Endothelial cell of umbilical vein (primary cell): ENCODE measurements around the gene PKP3. TPM values are rescaled to one million over a fixed set of nuclear protein-coding genes. Genes with fewer than 3 reads are reported as not detected.

Experiments used
- BruUV-seq: library from RNA; stranded (reverse); fragments of 400-500 nt; replicated peaks from 2 replicates; lab custom pipeline; 2021; lab: Mats Ljungman, UMichigan
- CTCF ChIA-PET: fragments of 300-600, 350-600 bp; sonication (Branson Sonifier 250); formaldehyde crosslinking; loops from one replicate; lab custom pipeline; 2021; ENCODE audit warnings: antibody characterized with exemption, inconsistent platforms; lab: Charles Lee
- POLR2A ChIA-PET: fragments of 300-600, 350-600 bp; sonication (Branson Sonifier 250); formaldehyde crosslinking; loops from one replicate; lab custom pipeline; 2021; ENCODE audit warnings: antibody characterized with exemption, inconsistent platforms; lab: Charles Lee
- DNase-seq: peaks from one replicate; pipeline ENCODE4 v3.0.0-alpha.2; 2011; ENCODE audit warnings: low read depth, low spot score
- FAIRE-seq: peaks from 2 replicates; lab custom pipeline; 2011; peaks lifted over from hg19 to GRCh38; lab: Jason Lieb, UNC
- H2AFZ ChIP-seq: 2 replicates; pipeline ENCODE4 v1.6.0; 2012; ENCODE audit warnings: low read depth, low read length, control low read depth, inconsistent platforms
- H3K27ac ChIP-seq: 2 replicates; pipeline ENCODE4 v1.5.1; 2011; ENCODE audit warnings: low read depth, mild to moderate bottlenecking, control low read depth, low read length, moderate library complexity; ENCODE audit not compliant: insufficient read depth
- H3K27me3 ChIP-seq, 2 experiments: 2 replicates each; pipeline versions ENCODE4 v1.6.0 to v1.6.1; 2011; ENCODE audit warnings: low read length in 2 of 2, mixed read lengths in 1 of 2; ENCODE audit not compliant: control insufficient read depth in 2 of 2, insufficient read depth in 2 of 2
- H3K36me3 ChIP-seq, 2 experiments: 2 replicates in 1 of 2; 3 replicates in 1 of 2; pipeline ENCODE4 v1.5.1; 2011; ENCODE audit warnings: low read length in 2 of 2, mild to moderate bottlenecking in 1 of 2, moderate library complexity in 1 of 2; ENCODE audit not compliant: control insufficient read depth in 2 of 2, insufficient read depth in 2 of 2; ENCODE audit errors: extremely low read depth in 1 of 2
- H3K4me1 ChIP-seq: 3 replicates; pipeline ENCODE4 v1.5.1; 2011; ENCODE audit warnings: mild to moderate bottlenecking, low read length; ENCODE audit not compliant: control insufficient read depth, insufficient read depth; ENCODE audit errors: extremely low read depth
- H3K4me2 ChIP-seq: 2 replicates; pipeline ENCODE4 v1.6.1; 2011; ENCODE audit warnings: low read length, control low read depth, mixed read lengths; ENCODE audit not compliant: insufficient read depth
- H3K4me3 ChIP-seq, 3 experiments: fragments of 200-600 bp in 1 of 3; sonication (generic), shearing (Covaris generic) in 1 of 3; replicated peaks in 1 of 3; 2 replicates each; pipeline ENCODE4 v1.5.1; 2011 to 2016; ENCODE audit warnings: control low read depth in 3 of 3, low read length in 3 of 3, mild to moderate bottlenecking in 2 of 3, inconsistent platforms in 1 of 3, low read depth in 1 of 3, moderate library complexity in 1 of 3; ENCODE audit not compliant: insufficient read depth in 1 of 3
- H3K79me2 ChIP-seq: 2 replicates; pipeline ENCODE4 v1.6.0; 2012; ENCODE audit warnings: low read length, inconsistent platforms; ENCODE audit not compliant: control insufficient read depth, insufficient read depth
- H3K9ac ChIP-seq: replicated peaks from 2 replicates; pipeline ENCODE3; 2011; ENCODE audit warnings: low read length, control low read depth; ENCODE audit not compliant: insufficient read depth; ENCODE audit errors: extremely low read depth
- H3K9me1 ChIP-seq: replicated peaks from 3 replicates; pipeline ENCODE4 v1.6.0; 2011; ENCODE audit warnings: mild to moderate bottlenecking, low read length; ENCODE audit not compliant: control insufficient read depth, insufficient read depth; ENCODE audit errors: extremely low read depth
- H3K9me3 ChIP-seq: replicated peaks from 2 replicates; pipeline ENCODE4 v1.5.1; 2012; ENCODE audit warnings: low read length, inconsistent platforms; ENCODE audit not compliant: control insufficient read depth, insufficient read depth
- H4K20me1 ChIP-seq: replicated peaks from 2 replicates; pipeline ENCODE3; 2011; ENCODE audit warnings: mild to moderate bottlenecking, low read length; ENCODE audit not compliant: control insufficient read depth, insufficient read depth; ENCODE audit errors: extremely low read depth
- CTCF ChIP-seq, 2 donors: IDR thresholded peaks; 1 replicate in 1 of 2; 2 replicates in 1 of 2; pipeline ENCODE4 v1.5.1; 2011; ENCODE audit warnings: low read length in 2 of 2, mild to moderate bottlenecking in 2 of 2, moderate library complexity in 2 of 2, control low read depth in 1 of 2, inconsistent platforms in 1 of 2, low read depth in 1 of 2; ENCODE audit not compliant: insufficient read depth in 1 of 2; ENCODE audit errors: extremely low read depth in 1 of 2
- EZH2 ChIP-seq: IDR thresholded peaks from 2 replicates; pipeline ENCODE4 v1.6.1; 2012; ENCODE audit warnings: borderline replicate concordance, low read depth, mild to moderate bottlenecking, moderate library complexity, low read length, inconsistent platforms; ENCODE audit not compliant: severe bottlenecking
- FOS ChIP-seq: IDR thresholded peaks from 2 replicates; pipeline ENCODE4 v1.6.1; 2011; ENCODE audit warnings: mild to moderate bottlenecking, low read length, moderate library complexity, borderline replicate concordance; ENCODE audit not compliant: insufficient read depth
- GATA2 ChIP-seq: IDR thresholded peaks from 2 replicates; pipeline ENCODE4 v1.7.0; 2011; ENCODE audit warnings: low read depth, mild to moderate bottlenecking, moderate library complexity, mixed read lengths, low read length; ENCODE audit not compliant: insufficient read length, insufficient read depth
- JUN ChIP-seq: IDR thresholded peaks from 2 replicates; pipeline ENCODE4 v1.6.1; 2011; ENCODE audit warnings: borderline replicate concordance, low read depth; ENCODE audit not compliant: insufficient read length, insufficient read depth
- MAX ChIP-seq: IDR thresholded peaks from 2 replicates; pipeline ENCODE4 v1.6.1; 2011; ENCODE audit not compliant: insufficient read depth, insufficient read length
- MYC ChIP-seq: IDR thresholded peaks from one replicate; pipeline ENCODE4 v1.6.1; 2011; ENCODE audit warnings: mild to moderate bottlenecking, low read depth, low read length
- dilution Hi-C: fragments of 300-500 bp; cut with MboI; formaldehyde crosslinking; loops from one replicate; pipeline ENCODE4 v1.15.0; 2019; ENCODE audit warnings: low sequenced_read_pairs; ENCODE audit not compliant: extremely low pct_ligation_motif_present
- intact Hi-C: fragments of 100-400 bp; cut with micrococcal nuclease; formaldehyde crosslinking; loops from one replicate; pipeline ENCODE4 v1.10.0; 2022
- polyA plus RNA-seq, 4 experiments: library from polyadenylated mRNA; depleted of rRNA in 3 of 4; stranded (reverse) in 3 of 4; unstranded in 1 of 4; fragments of >200 nt; gene quantifications; 2 replicates each; pipeline versions ENCODE4 v1.2.1 to v1.2.3, GENCODE V29; 2011 to 2012; ENCODE audit warnings: missing spikeins in 1 of 4
- total RNA-seq: library from RNA; stranded (reverse); gene quantifications from 2 replicates; pipeline ENCODE4 v1.2.3, GENCODE V29; 2021

Gene PKP3
- total and polyA plus RNA-seq, 2 donors (not counting 3 experiments of a cell fraction or from before 2014, with no cell fraction given) = 0.27 to 0.59 TPM

GRCh38 chr11:444396-445144 lies 50.6 kb downstream of the PKP3 start:
- Histone ChIP-seq H3K4me2 (no peak overlapping the region), H4K20me1 (no peaks in the 10 kb centered on the region), H3K9me1 (no peaks in the 10 kb centered on the region), H3K9me3 (no peaks in the 10 kb centered on the region), H3K9ac (no peak overlapping the region), H2AFZ (peak overlapping the region; percentile 1), H3K27ac (no peak overlapping the region), H3K36me3 (no peaks in the 10 kb centered on the region), H3K4me3 (no peak overlapping the region), H3K4me1 (peaks cover 6% of the 10 kb centered on the region), H3K79me2 (peaks cover 2% of the 10 kb centered on the region), H3K27me3 (peaks cover 0 to 2% of the 10 kb centered on the region in 2 experiments)
- dilution Hi-C loops = no loop called here
- BruUV-seq = no TSS peak
- FAIRE-seq (no peak), DNase-seq (no peak)
- intact Hi-C loops = loop anchor here (5.0 kb wide), 1 partner anchor 192 kb away; no protein-coding TSS in a partner anchor
- no peak for TF ChIP-seq MYC
- TF ChIP-seq CTCF (IDR thresholded peaks at IDR 0.05; ENCODE audit: extremely low read depth in 1 of 2, insufficient read depth in 1 of 2, low read depth in 1 of 2, low read length in 2 of 2) = no peak
- TF ChIP-seq GATA2 = no peak
- TF ChIP-seq EZH2 = no peak
- TF ChIP-seq MAX = no peak
- TF ChIP-seq JUN = no peak
- no peak for TF ChIP-seq FOS
- ChIA-PET CTCF (interaction anchor here (1.6 kb wide), 1 partner anchor 48 kb away, joined by 3 read pairs; no protein-coding TSS in a partner anchor), POLR2A (no interaction called here)
